HL-60 (cell line): ENCODE data around the gene REPS2.

Experiments used
- DNase-seq, 2 experiments: peaks; one replicate each; pipeline ENCODE4 v3.0.0-alpha.2; 2010 to 2020; ENCODE audit warnings: low read depth in 1 of 2, low spot score in 1 of 2
- H3K27ac ChIP-seq: fragments of 250-450 bp; sonication (Bioruptor Pico); replicated peaks from 2 replicates; pipeline ENCODE4 v1.5.1; 2020; ENCODE audit warnings: mild to moderate bottlenecking, moderate library complexity
- H3K27me3 ChIP-seq: fragments of 250-450 bp; sonication (Bioruptor Pico); 2 replicates; pipeline ENCODE4 v1.5.1; 2021; ENCODE audit warnings: mild to moderate bottlenecking, moderate library complexity; ENCODE audit not compliant: insufficient read depth, poor library complexity, severe bottlenecking
- H3K4me3 ChIP-seq: replicated peaks from 2 replicates; pipeline ENCODE4 v1.5.1; 2011; ENCODE audit warnings: mild to moderate bottlenecking, control low read depth, low read length; ENCODE audit not compliant: insufficient read depth
- CTCF ChIP-seq: IDR thresholded peaks from one replicate; pipeline ENCODE4 v1.5.1; 2011; ENCODE audit warnings: low read length, control low read depth, inconsistent platforms; ENCODE audit not compliant: insufficient read depth
- GABPA ChIP-seq: IDR thresholded peaks from 2 replicates; pipeline ENCODE4 v1.6.1; 2012; ENCODE audit warnings: low read depth
- POLR2AphosphoS5 ChIP-seq: IDR thresholded peaks from 2 replicates; pipeline ENCODE4 v1.6.1; 2012; ENCODE audit warnings: low read depth
- REST ChIP-seq: IDR thresholded peaks from 2 replicates; pipeline ENCODE4 v1.6.1; 2012; ENCODE audit warnings: low read depth; ENCODE audit not compliant: insufficient replicate concordance
- SPI1 ChIP-seq: IDR thresholded peaks from 2 replicates; pipeline ENCODE4 v1.6.1; 2012; ENCODE audit warnings: low read depth, mild to moderate bottlenecking, borderline replicate concordance

The REPS2 gene

GRCh38 chrX:17014216-17014615 is 67.8 kb downstream of the REPS2 start:
- no peak for DNase-seq
- TF ChIP-seq CTCF, result no peak
- no peak for TF ChIP-seq SPI1
- no peak for TF ChIP-seq REST
- no peak for TF ChIP-seq GABPA
- no peak for TF ChIP-seq POLR2AphosphoS5
- Histone ChIP-seq H3K4me3 (no peak overlapping the region), H3K27me3 (no peaks in the 10 kb centered on the region), H3K27ac (no peak overlapping the region)

GRCh38 chrX:17017134-17017533 is 70.7 kb downstream of the REPS2 start:
- no peak for DNase-seq
- H3K27me3 ChIP-seq, result no peaks in the 10 kb centered on the region
- TF ChIP-seq SPI1, result no peak
- TF ChIP-seq REST, result no peak
- TF ChIP-seq POLR2AphosphoS5, result no peak
- TF ChIP-seq CTCF, result no peak
- TF ChIP-seq GABPA, result no peak
- no peak overlapping the region for H3K4me3 ChIP-seq
- H3K27ac ChIP-seq, result no peak overlapping the region

GRCh38 chrX:17020356-17020755 is 73.9 kb downstream of the REPS2 start:
- no peak for DNase-seq
- Histone ChIP-seq H3K4me3 (no peak overlapping the region), H3K27me3 (no peaks in the 10 kb centered on the region), H3K27ac (no peak overlapping the region)
- TF ChIP-seq SPI1 (no peak), REST (no peak)
